Measurements from ENCODE around the gene BCAS4.

Gene BCAS4

GRCh38 chr20:50916934-50917333 is 122.1 kb downstream of the BCAS4 start:
- DNase-seq, result no peak

- no peak for DNase-seq
These were observed 123.5 kb downstream of the BCAS4 start for GRCh38 chr20:50918403-50918802.

DNA sequence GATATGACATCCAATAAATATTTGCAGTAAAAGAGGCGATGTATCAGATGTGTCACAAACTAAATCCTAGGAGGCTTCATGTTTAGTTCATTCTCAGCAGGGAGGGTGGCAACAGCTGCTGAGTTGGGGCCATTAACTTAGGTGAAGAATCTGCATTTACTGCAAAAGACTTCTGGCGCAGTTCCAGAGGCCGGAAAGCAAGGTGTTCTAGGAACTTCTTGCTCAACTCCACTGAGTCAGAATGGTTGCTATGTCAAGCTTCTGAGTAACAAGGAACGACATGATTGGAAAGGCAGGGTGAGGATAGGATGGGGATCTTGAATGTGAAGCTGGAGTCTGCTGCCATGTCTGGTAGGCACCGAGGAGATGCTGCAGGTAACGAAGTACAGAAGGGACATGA is 124.7 kb downstream of the BCAS4 start:
- no peak for DNase-seq

DNA sequence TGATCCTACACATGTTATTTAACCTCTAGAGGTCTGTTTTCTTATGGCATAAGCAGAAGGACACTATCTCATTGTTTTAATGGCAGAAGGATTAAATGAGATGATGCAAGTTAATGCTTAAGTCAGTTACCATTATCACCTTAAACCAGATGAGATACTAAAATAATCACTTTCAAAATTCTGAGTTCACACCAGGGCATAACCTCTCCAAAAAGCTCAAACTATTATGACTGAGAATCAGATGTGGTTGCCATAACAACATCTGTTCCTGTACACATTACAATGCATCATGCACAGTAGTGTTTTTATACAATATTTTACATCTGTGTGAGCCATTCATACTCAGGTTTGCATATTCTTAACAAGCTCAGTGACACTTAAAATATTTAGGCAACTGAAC is 126.1 kb downstream of the BCAS4 start:
- DNase-seq, result no peak

DNA sequence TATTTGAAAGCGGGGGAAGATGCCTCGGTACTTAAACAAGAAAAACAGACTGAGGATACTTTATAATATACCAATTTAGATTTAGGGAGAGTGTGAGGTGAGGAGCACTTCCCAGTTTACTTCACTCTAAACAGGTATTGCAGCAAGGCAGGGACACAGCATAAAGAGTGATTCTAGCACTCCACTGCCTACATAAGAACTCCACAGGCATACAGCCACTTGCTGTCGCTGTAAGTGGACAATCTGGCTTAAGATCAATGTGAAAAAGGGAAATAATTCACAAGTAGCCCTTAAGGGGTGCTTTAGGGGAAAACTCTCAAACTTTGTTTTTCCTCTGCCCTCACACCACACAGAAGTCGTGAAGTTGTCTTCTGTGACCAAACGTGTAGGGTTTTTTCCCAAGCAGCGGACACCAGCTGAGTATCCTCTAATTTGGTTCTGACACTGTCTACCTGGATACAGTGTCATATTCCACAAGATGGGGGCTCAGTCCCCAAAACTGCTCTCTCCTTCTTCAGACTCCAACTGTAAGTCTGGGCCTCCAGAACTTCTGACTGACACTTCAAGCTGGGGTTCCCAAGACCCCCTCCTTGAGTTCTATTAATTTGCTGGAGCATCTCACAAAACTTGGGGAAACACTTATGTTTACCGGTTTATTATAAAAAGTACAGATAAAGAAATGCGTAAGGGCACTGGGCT is 127.1 kb downstream of the BCAS4 start:
- DNase-seq, result no peak

- DNase-seq, result no peak
These were observed 129.5 kb downstream of the BCAS4 start for GRCh38 chr20:50924261-50924920.

DNA sequence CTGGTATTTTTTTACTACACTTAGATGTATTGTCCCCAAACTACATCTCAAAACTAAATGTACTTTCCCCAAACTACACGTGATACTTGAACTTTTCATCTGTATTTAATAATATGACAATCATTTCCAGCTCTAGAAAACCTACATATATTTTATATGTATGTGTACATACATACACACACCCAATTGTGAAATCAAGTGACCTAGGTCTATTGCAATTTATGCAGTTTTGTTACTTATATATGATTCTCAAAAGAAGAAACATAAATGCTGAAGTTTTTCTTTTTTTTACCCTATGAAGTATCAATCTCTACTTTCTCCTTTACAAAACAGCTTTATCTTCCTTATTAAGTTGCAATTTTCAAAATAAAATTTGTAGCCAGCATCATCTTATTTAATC is 131.7 kb downstream of the BCAS4 start:
- no peak for DNase-seq

Data from stimulated activated CD8-positive, alpha-beta memory T cell treated with anti-CD3 and anti-CD28 coated beads, Interleukin-4, amount 100 ng/mL, for 48 hours (primary cell).